Testis (tissue), 2 donors: ENCODE measurements around the gene MTOR.

ENCODE experiments used
- POLR2A ChIP-seq: fragments of 450-650 bp; IDR thresholded peaks from one replicate; pipeline ENCODE4 v1.6.1; 2017; ENCODE audit warnings: antibody characterized with exemption, mild to moderate bottlenecking, moderate library complexity
- TF ChIP-seq, protein P1 (sequence below), 3 experiments: fragments of 450-650 bp in 2 of 3; fragments of 200-600 bp in 1 of 3; sonication (generic) in 1 of 3; IDR thresholded peaks; one replicate each; pipeline ENCODE4 v1.5.1; 2016 to 2019; ENCODE audit warnings: antibody characterized with exemption in 3 of 3, mild to moderate bottlenecking in 2 of 3, moderate library complexity in 1 of 3

DNA sequence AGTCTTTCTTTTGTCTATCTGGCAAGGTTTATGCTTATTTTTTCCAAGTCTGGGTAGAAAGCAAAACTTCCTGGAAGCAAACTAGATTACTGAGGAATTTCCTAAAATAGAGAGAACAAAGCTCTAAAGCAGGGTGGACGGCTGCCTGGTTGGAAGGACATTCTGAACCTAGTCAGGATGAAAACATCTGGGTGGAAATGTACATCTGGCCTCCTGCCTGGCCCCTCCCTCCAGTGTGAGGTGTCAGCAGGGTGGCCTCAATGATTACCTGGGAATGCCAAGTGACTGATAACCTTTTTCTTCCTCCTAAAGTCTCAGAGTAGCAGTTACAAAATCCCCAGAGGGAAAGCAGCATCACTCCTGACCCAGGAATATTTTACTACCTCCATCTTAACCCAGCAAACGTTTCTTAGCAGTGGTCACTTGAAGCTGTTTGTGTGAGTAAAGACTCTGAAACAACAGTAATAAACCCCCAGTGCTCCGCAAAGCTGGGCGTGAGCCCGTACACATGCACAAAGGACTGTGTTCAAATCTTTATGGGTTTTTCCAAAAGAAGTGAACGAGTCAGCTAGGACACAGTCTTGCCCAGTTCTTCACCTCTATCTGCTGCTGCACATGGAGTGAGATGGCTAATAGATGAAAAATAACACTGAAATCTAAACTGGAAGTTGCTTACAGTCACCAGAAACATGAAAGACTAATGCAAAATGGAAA lies 54.3 kb downstream of the MTOR start:
- TF ChIP-seq, protein P1, sequence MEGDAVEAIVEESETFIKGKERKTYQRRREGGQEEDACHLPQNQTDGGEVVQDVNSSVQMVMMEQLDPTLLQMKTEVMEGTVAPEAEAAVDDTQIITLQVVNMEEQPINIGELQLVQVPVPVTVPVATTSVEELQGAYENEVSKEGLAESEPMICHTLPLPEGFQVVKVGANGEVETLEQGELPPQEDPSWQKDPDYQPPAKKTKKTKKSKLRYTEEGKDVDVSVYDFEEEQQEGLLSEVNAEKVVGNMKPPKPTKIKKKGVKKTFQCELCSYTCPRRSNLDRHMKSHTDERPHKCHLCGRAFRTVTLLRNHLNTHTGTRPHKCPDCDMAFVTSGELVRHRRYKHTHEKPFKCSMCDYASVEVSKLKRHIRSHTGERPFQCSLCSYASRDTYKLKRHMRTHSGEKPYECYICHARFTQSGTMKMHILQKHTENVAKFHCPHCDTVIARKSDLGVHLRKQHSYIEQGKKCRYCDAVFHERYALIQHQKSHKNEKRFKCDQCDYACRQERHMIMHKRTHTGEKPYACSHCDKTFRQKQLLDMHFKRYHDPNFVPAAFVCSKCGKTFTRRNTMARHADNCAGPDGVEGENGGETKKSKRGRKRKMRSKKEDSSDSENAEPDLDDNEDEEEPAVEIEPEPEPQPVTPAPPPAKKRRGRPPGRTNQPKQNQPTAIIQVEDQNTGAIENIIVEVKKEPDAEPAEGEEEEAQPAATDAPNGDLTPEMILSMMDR (IDR thresholded peaks at IDR 0.05) = no peak
- no peak for TF ChIP-seq POLR2A
